OCI-LY7 (cell line): ENCODE results near the gene CFAP90.

Experiments
- EZH2phosphoT487 ChIP-seq: fragments of 200-600 bp; sonication (generic); IDR thresholded peaks from 2 replicates; pipeline ENCODE4 v1.6.1; 2018; ENCODE audit warnings: low read depth, borderline replicate concordance, mild to moderate bottlenecking, mixed run types, antibody characterized with exemption, low read length, moderate library complexity, mixed read lengths
- TF ChIP-seq, protein P1 (sequence below): fragments of 200-600 bp; sonication (generic); conservative IDR thresholded peaks from 2 replicates; pipeline ENCODE4 v1.5.1; 2014; ENCODE audit warnings: mild to moderate bottlenecking, antibody characterized with exemption, low read length, moderate library complexity, mixed read lengths

DNA sequence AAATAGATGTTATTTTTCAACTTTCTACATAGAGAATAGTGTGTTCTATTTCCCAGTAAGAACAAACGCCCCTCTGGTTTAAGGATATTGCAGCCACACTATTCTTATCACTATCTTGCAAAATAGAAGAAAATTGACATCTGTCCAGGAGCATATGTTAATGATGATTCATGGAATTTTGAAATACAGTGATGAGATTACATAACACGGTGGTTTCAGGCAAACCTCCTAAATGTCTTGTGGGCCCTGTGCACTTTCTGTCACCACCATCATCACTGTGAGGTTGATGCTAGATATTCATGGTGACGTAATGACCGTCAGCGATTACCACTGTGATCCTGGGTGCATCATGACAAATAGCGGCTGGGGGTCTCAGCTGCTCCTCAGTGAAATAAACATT is 48.1 kb downstream of the CFAP90 start:
- TF ChIP-seq, protein P1, sequence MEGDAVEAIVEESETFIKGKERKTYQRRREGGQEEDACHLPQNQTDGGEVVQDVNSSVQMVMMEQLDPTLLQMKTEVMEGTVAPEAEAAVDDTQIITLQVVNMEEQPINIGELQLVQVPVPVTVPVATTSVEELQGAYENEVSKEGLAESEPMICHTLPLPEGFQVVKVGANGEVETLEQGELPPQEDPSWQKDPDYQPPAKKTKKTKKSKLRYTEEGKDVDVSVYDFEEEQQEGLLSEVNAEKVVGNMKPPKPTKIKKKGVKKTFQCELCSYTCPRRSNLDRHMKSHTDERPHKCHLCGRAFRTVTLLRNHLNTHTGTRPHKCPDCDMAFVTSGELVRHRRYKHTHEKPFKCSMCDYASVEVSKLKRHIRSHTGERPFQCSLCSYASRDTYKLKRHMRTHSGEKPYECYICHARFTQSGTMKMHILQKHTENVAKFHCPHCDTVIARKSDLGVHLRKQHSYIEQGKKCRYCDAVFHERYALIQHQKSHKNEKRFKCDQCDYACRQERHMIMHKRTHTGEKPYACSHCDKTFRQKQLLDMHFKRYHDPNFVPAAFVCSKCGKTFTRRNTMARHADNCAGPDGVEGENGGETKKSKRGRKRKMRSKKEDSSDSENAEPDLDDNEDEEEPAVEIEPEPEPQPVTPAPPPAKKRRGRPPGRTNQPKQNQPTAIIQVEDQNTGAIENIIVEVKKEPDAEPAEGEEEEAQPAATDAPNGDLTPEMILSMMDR, result no peak
- TF ChIP-seq EZH2phosphoT487, result no peak
